ENCODE results near the gene MINPP1.

The MINPP1 gene

GRCh38 chr10:87510025-87510424 is 5.3 kb downstream of the MINPP1 start:
- DNase-seq (ENCODE audit: low read depth, low spot score) = no peak
- H3K4me3 ChIP-seq (ENCODE audit: low read length) = no peak overlapping the region

- H3K4me3 ChIP-seq (ENCODE audit: low read length) = no peak overlapping the region
Measured at GRCh38 chr10:87511526-87511925, 6.8 kb downstream of the MINPP1 start.

GRCh38 chr10:87518937-87519336 is 14.2 kb downstream of the MINPP1 start:
- no peak for DNase-seq (ENCODE audit: low read depth, low spot score)
- no peak overlapping the region for H3K4me3 ChIP-seq (ENCODE audit: low read length)

More at GRCh38 chr10:87511526-87511925, 6.8 kb downstream of the MINPP1 start:
- no peak for DNase-seq (ENCODE audit: low read depth, low spot score)

GRCh38 chr10:87519582-87519981 is 14.9 kb downstream of the MINPP1 start:
- no peak for DNase-seq (ENCODE audit: low read depth, low spot score)
- no peak overlapping the region for H3K4me3 ChIP-seq (ENCODE audit: low read length)

GRCh38 chr10:87523731-87524130 is 19.0 kb downstream of the MINPP1 start:
- H3K4me3 ChIP-seq (ENCODE audit: low read length) = no peak overlapping the region
- DNase-seq (ENCODE audit: low read depth, low spot score) = no peak

DNA sequence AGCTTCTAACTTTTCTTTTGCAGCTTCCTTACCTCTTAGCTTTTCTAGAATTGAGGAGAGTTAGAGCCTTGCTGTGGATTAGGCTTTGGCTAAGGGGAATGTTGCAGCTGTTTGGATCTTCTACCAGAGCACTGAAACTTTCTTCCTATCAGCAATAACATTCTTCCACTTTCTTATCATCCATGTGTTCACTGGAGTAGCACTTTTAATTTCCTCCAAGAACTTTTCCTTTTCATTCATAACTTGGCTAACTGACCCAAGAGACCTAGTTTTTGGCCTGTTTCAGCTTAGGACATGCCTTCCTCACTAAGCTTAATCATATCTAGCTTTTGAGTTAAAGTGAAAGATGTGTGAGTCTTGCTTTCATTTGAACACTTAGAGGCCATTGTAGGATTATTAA is 19.6 kb downstream of the MINPP1 start:
- DNase-seq (ENCODE audit: low read depth, low spot score) = no peak
- H3K4me3 ChIP-seq (ENCODE audit: low read length) = no peak overlapping the region

DNA sequence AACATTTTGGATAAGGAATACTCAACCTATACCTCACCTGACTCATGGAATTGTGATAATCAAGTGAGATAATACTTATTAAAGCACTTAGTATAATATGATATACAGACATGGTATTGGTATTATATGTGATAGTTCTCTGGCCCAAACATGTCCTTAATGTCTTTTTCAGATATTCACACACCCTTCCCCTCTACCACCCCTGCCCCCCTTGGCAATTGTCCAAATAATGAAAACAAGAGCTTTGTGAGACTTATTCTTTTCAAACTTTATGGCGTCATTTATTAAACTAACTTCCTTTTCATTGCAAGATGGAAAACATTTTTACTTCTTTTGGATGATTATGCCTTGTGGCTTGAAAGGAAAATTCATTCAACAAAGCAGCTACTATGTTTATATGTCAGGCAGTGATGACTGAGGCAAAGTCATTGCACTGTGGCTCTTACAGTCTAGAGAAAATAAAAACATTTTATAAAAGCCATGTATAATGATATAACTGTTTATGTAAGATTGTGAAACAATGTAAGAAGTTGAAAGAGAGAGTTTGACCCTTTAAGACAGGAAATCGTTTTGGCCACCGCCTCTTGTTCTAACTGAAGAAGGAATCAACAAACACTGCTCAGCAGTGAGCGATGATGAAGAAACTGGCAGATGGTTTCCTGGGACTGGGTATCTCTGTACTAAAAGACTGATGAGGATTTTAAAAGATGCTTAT is 27.4 kb downstream of the MINPP1 start:
- no peak overlapping the region for H3K4me3 ChIP-seq (ENCODE audit: low read length)
- no peak for DNase-seq (ENCODE audit: low read depth, low spot score)

- no peak overlapping the region for H3K4me3 ChIP-seq (ENCODE audit: low read length)
- DNase-seq (ENCODE audit: low read depth, low spot score) = no peak
Measured at GRCh38 chr10:87532696-87533095, 28.0 kb downstream of the MINPP1 start.

- H3K4me3 ChIP-seq (ENCODE audit: low read length) = no peak overlapping the region
- DNase-seq (ENCODE audit: low read depth, low spot score) = no peak
Measured at GRCh38 chr10:87534173-87534858, 29.6 kb downstream of the MINPP1 start.

GRCh38 chr10:87538092-87539015 is 33.7 kb downstream of the MINPP1 start:
- H3K4me3 ChIP-seq (ENCODE audit: low read length) = no peak overlapping the region

GRCh38 chr10:87541114-87541513 is 36.4 kb downstream of the MINPP1 start:
- no peak overlapping the region for H3K4me3 ChIP-seq (ENCODE audit: low read length)
- no peak for DNase-seq (ENCODE audit: low read depth, low spot score)

More at GRCh38 chr10:87538092-87539015, 33.7 kb downstream of the MINPP1 start:
- no peak for DNase-seq (ENCODE audit: low read depth, low spot score)

DNA sequence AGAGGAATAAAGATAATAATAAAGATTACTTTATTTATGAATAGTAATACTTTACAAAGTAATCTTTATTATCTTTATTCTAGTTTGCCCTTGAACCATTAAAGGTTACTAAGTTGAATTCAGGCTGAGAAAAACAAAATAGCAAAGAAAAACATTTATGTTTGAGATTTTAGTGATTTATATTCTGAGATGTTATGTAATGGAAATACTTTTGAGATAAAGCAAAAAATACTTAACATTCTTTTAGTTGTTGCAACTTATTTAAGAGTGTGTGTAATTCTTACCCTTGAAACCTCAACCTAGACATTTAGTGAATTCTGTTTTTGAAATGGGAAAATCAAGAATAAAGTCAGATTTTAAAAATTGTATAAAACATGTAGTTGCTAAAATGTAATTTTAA is 40.0 kb downstream of the MINPP1 start:
- no peak for DNase-seq (ENCODE audit: low read depth, low spot score)
- no peak overlapping the region for H3K4me3 ChIP-seq (ENCODE audit: low read length)

DNA sequence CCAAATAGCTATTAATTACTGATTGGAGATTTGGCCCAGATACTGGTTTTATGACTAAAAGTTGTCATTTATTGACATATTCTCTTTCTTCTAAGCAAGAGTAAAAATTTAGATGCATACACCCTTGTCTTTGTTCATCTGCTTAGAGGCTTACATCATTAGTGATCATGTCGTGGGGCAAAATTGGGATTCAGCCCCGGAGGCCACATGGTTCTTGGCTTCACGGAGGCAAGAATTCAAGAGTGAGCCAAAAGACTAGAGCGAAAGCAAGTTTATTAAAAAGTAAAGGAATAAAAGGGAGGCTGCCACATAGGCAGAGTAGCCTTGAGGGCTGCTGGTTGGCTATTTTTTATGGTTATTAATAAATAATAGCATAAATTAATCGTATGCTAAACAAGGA is 41.1 kb downstream of the MINPP1 start:
- H3K4me3 ChIP-seq (ENCODE audit: low read length) = no peak overlapping the region
- no peak for DNase-seq (ENCODE audit: low read depth, low spot score)

DNA sequence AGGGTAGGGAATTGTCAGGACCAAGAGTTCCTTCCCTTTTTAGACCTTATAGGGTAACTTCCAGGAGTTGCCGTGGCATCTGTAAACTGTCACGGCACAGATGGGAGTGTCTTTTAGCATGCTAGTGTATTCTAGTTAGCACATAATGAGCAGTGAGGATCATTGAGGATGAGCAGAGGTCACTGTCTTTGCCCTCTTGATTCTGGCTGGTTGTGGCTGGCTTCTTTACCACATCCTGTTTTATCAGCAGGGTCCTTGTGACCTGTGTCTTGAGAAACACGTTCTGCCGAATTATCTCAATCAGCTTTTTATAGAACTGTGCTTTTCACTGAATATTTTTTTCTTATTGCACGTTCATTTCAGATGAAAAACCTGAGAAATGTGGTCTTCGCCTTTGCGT is 41.5 kb downstream of the MINPP1 start:
- DNase-seq (ENCODE audit: low read depth, low spot score) = no peak
- no peak overlapping the region for H3K4me3 ChIP-seq (ENCODE audit: low read length)

- no peak overlapping the region for H3K4me3 ChIP-seq (ENCODE audit: low read length)
- DNase-seq (ENCODE audit: low read depth, low spot score) = no peak
Measured at GRCh38 chr10:87546971-87547413, 42.3 kb downstream of the MINPP1 start.

GRCh38 chr10:87547734-87548311 is 43.1 kb downstream of the MINPP1 start:
- DNase-seq (ENCODE audit: low read depth, low spot score) = no peak
- no peak overlapping the region for H3K4me3 ChIP-seq (ENCODE audit: low read length)

DNA sequence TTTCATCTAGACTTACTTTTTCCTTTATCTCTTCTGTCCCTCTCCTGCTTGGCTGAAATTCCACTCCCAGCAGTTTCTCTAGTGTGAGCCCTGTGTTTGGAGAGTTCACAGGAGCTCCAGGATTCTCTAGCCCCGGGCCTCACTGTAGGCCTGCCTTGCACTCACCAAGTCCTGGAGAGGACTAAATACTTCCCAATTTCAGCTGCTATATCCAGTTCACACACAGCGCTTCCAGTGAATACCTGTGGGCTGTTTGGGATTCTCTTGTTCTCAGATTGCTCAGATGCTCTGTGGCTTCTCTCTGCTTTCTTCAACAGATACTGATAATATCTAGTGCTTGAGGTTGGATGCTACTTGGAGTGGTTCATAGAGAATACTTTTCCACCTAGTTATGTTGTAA is 46.0 kb downstream of the MINPP1 start:
- DNase-seq (ENCODE audit: low read depth, low spot score) = no peak
- no peak overlapping the region for H3K4me3 ChIP-seq (ENCODE audit: low read length)

GRCh38 chr10:87551326-87551725 is 46.6 kb downstream of the MINPP1 start:
- no peak overlapping the region for H3K4me3 ChIP-seq (ENCODE audit: low read length)
- DNase-seq (ENCODE audit: low read depth, low spot score) = no peak

DNA sequence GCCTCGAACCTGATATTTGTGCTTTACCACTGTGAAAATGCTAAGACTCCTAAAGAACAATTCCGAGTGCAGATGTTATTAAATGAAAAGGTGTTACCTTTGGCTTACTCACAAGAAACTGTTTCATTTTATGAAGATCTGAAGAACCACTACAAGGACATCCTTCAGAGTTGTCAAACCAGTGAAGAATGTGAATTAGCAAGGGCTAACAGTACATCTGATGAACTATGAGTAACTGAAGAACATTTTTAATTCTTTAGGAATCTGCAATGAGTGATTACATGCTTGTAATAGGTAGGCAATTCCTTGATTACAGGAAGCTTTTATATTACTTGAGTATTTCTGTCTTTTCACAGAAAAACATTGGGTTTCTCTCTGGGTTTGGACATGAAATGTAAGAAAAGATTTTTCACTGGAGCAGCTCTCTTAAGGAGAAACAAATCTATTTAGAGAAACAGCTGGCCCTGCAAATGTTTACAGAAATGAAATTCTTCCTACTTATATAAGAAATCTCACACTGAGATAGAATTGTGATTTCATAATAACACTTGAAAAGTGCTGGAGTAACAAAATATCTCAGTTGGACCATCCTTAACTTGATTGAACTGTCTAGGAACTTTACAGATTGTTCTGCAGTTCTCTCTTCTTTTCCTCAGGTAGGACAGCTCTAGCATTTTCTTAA is 47.7 kb downstream of the MINPP1 start:
- DNase-seq (ENCODE audit: low read depth, low spot score) = no peak

More for the DNA sequence above, 47.7 kb downstream of the MINPP1 start:
- H3K4me3 ChIP-seq (ENCODE audit: low read length) = no peak overlapping the region

Data from Jurkat, Clone E6-1 (cell line).